NCI-H524 treated with DMSO at 0.1 percent for 48 hours (cell line): ENCODE data around the gene CFAP46.

Experiments
- DNase-seq: peaks from one replicate; lab custom pipeline; 2025; lab: John Stamatoyannopoulos, UW

Gene CFAP46

DNA sequence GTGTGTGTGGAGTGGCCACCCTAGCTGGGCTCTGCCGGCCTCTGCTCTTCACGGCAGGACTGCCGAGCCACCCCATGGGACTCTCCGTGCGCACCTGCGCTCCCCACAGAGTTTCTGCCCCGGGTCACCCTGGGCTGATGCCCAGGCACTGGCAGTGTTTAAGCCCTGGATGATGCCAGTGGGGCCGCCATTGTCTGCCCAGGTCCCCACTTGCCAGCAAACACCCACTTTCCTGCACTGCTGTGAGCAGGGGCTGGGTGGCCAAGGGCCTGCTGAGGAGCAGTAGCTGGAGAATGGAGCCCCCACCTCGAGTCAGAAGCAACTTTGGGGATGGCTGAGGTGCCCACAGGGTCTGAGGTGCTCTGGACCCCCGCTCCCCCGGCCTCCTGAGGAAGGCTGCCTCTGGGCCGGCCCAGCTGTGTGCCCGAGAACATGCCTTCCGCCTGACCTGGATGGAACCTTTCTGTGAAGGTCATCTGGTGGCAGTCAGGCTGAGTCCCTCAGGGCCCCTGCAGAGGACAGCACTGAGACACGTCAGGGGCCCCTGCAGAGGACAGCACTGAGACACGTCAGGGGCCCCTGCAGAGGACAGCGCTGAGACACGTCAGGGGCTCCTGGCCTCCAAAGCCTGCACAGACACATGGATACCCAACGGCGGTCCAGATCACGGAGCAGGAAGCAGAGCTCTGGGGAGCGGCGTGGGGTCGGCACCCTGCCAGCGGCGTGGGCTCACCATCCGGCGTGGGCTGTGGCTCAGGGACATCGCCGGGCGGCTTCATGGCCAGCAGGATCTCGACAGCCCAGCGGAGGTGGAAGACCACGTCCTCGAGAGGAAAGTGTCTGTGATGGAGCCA, 62.0 kb downstream of the CFAP46 start:
- DNase-seq, result no peak

DNA sequence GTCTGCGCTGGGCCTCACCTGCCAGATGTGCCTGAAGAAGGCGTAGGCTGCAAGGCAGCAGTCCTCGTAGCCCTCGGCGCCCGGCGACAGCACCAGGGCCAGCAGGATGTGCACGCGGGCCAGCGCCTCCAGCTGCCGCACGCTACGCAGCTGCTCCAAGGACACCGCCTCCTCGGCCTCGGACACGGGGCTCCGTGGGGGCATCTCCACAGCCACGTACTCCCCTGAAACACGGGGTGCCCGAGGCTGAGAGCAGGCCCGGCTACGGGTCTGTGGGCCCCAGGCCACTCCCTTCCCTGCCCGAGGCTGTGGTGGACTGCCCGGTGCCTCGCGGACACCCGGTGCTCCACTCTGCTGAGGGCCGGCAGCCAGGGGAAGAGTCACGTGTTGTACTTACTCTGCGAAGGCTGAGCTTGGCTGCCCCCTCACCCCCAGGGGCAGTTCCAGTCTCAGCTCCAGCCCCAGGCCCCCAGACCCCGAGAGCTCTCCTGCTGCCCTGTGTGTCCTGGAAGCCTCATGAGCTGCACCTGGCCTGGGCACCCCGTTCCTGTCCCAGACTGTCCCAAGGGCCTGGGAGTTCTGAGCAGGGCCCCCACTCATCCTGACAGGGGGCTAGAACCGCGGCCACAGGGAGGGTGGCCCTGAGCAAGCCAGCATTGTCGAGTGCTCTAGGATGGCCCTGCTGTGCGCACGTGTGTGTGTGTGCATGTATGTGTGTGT, 62.8 kb downstream of the CFAP46 start:
- DNase-seq, result no peak

- no peak for DNase-seq
These were observed 63.5 kb downstream of the CFAP46 start for GRCh38 chr10:132878730-132879407.

- no peak for DNase-seq
These were observed 64.2 kb downstream of the CFAP46 start for GRCh38 chr10:132878091-132878729.

DNA sequence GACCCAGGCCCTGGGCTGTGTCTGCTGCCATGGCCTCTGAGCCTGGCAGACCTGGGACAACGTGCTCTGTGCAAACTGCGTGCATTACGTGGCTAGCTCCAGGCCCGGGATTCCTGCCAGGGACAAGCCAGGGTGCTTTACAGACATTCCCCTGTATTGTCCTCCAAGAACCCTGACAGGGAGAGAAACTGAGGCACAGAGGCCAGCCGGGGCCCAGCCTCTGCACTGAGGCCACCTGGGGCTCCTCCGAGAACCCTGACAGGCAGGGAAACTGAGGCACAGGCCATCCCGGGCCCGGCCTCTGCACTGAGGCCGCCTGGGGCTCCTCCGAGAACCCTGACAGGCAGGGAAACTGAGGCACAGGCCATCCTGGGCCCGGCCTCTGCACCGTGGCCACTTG, 64.9 kb downstream of the CFAP46 start:
- no peak for DNase-seq

DNA sequence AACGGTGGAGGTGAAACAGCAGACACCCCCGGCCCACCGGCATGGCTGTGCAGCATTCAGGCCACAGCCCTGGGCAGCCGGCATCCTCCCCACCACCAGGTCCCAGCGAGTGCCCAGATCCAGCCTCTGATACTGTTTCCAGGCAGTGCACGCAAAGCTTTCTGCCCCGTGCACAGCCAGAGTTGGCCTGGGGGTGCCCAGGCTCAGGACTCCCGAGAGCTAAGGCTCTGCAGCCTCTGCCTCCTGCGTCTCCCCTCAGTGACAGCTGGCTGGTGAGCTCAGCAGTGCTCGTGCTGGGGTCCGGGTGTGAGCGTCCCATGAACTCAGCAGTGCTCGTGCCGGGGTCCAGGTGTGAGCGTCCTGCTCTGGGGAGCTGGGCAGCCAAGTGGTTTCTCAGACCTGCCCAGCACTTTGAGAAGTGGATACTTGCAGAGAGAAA, 65.4 kb downstream of the CFAP46 start:
- no peak for DNase-seq

- no peak for DNase-seq
These were observed 66.1 kb downstream of the CFAP46 start for GRCh38 chr10:132876131-132876860.

GRCh38 chr10:132875435-132875834, 66.9 kb downstream of the CFAP46 start:
- no peak for DNase-seq

- DNase-seq, result no peak
These were observed 69.0 kb downstream of the CFAP46 start for GRCh38 chr10:132873395-132873794.

- DNase-seq, result no peak
These were observed 69.7 kb downstream of the CFAP46 start for GRCh38 chr10:132872658-132873057.

DNA sequence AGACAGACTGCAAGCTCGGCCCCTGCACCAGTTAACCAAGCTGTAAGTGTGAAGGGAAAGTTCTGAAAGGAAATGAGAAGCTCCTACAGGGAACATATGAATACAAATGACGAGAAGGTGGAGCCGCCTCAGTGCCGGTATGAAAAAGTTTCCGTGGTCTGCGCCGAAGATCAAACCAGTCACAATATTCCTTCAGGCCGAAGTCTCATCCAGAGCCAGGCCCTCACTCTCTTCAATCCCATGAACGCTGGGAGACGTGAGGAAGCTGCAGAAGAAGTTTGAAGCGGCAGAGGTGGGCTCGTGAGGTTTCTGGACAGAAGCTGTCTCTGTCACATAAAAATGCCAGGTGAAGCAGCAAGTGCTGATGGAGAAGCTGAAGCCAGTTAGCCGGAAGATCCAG, 71.9 kb downstream of the CFAP46 start:
- no peak for DNase-seq

DNA sequence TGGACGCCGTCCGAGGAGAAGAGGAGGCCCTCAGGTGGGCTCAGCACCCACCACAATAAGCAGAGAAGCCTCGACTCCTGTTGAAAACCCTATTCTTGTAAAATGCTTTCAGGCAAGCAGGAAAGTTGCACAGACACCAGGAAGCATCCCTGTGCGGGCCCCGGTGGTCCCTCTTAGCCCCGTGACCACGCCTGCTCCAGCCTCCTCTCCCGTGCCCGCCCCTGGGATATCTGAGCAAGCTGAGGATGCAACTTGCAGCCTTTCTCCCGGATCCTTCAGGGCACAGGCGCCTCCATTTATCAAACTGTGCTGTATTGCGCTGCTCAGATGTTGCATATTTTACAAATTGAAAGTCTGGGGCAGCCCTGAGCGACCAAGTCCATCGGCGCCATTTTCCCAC, 72.7 kb downstream of the CFAP46 start:
- DNase-seq, result no peak

- no peak for DNase-seq
These were observed 73.4 kb downstream of the CFAP46 start for GRCh38 chr10:132868995-132869394.

DNA sequence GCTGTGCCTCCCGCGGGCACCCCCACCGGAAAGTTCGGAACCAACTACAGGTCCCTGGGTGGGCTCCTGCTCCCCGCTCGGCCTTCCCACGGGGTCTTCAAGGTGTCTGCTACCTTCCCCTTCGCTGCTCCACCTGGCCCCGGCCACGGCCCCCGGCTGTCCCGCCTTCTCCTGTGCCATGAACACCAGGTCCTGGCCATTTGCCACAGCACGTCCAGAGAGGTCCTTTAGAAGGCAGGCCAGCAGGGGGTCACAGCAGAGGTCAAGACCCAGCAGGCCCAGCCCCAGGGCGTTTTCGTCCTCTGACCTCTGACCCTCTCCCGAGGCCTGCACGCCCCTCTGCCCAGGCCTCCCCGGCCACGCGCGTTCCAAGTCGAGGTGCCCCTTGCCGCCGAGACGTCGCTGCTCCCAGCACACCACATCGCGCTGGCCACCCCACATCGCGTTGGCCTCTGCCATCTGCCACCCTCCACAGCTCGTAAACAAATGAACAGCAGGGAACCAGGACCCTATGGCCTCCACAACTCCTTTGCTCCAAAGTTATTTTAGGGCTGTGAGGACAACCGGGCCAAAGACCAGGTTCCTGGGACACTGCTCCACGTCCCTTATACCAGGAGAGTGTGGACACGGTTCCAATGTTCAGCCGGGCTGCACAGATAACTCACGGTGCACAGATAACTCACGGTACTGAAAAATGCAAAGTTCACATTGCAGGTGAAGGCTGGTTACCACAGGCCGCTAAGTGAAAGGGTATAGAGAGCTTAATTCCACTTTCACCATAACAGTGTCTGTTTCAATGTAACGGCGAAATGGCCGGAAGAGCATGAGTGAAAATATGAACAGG, 74.3 kb downstream of the CFAP46 start:
- DNase-seq, result no peak

- no peak for DNase-seq
These were observed 75.6 kb downstream of the CFAP46 start for GRCh38 chr10:132866601-132867381.

DNA sequence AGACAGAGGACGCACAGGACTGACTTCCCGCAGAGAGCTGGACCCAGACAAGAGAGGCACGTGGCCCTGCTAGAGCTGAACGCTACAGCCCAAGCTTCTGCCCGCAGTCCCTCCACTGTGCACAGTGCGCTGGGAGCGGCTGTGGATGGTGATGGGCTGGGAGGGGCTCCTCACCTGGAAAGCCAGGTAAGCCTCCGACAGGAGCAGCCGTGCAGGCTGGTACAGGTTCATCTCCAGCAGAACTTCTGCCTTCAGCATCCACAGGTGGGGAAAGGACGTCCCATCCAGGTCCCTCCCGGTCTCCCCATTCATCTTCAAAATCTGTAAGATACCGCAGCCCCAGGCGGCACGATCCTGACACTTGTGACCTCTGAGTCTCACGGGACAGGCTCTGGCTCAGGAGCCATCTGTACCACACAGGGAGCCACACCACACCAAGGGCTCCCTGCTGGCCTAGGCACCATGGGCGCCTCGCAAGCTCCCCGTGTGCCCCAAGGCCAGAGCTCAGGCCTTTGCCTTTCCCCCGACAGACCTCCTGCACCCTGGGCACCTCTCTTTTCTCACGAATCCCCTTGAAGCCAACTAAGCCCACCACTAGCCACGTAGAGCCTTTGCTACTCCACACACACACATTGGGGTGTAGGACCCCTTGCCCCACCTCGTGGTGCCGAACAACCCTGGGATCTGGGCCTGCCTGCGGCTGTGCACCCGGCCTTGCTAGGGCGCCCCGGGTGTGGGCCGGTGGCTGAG, 76.3 kb downstream of the CFAP46 start:
- no peak for DNase-seq

- no peak for DNase-seq
These were observed 77.2 kb downstream of the CFAP46 start for GRCh38 chr10:132865171-132865631.

- DNase-seq, result no peak
These were observed 79.6 kb downstream of the CFAP46 start for GRCh38 chr10:132862485-132863420.
